NCI-H128 (cell line): ENCODE results near the gene RNF207.

Source experiments
- DNase-seq: peaks from one replicate; lab custom pipeline; 2025; ENCODE audit not compliant: unreplicated experiment; lab: John Stamatoyannopoulos, UW

Gene RNF207

GRCh38 chr1:6266641-6267040 lies 60.7 kb downstream of the RNF207 start:
- DNase-seq: no peak

DNA sequence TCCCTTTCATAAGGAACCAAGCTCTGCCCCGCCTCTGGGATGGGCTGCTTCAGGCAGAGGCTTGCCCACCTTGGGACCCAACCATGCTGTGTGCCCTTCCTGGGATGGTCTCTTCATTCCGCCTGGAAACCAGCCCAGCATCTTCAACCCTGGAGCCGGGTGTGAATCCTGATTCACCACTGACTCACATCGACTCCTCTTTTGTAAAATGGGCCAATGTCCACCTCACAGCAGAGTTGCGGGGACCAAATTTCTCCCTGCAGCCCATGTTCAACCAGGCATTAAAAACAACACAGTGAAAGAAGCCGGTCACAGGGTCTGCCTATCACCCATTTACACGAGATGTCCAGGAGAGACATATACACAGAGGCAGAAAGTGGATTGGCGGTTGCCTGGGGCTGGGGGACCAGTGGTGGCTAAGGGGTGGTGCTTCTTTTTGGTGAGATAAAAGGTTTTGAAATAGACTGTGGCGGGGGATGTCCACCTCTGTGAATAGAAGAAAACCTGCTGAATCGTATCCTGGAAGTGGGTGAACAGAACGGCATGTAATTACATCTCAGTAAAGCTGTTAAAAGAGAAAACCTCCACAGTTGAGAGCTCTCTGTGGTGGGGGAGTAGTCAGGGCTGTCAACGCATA lies 61.9 kb downstream of the RNF207 start:
- DNase-seq: no peak

GRCh38 chr1:6268415-6268814 lies 62.5 kb downstream of the RNF207 start:
- DNase-seq: no peak

- DNase-seq: no peak
Observed at GRCh38 chr1:6269296-6269695, 63.4 kb downstream of the RNF207 start.

DNA sequence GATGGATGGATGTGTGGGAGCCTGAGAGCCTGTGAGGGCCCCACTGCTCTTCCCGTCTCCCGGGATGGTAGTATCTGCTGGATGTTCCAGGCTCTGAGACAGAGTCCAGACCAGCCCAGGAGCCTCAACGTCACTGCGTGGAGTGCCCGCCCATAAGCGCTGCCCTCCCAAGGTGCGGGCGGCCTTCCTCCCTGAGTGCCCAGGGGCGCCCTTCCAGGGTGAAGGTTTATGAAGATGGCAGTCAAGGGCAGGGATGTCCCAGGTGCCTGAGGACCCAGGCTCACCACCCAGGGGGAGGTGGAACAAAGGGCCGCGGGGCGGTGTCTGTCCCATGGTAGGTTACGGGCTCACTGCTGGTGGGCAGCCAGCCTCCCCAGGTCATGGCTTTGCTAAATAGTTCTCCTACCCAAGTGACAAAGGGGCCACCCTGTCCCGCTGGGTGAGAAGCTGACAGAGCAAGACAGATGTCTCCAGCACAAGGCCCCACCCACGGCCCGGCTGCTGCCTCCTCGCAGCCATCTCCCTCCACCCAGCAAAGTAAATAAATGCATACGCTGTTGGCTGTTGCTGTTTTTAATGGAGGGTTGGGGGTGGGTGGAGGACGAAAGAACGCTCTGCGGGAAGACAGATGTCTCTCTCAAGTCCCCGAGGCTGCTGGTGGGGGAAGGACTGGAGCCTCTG lies 63.9 kb downstream of the RNF207 start:
- no peak for DNase-seq

DNA sequence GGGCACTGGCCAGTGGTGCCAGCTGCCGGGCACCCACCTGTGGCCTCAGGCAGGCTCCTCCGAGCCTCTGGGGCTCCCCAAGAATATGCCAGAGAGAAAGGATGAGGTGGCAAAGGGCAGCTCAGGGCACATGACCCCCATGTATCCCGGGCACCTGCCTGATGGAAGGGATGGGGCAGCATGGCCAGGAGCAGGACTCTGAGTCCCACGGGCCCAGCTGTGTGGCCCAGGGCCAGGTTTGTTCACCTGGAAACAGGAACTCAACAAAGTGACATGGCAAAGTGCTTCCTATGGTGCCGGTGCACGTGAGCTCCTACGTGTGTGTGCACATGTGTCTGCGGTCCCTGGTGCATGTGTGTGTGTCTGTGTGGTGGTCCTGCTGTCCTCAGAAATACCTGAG lies 64.5 kb downstream of the RNF207 start:
- no peak for DNase-seq
